ENCODE data around the gene NEK1. TPM values are rescaled to one million over a fixed set of nuclear protein-coding genes. Genes with fewer than 3 reads are reported as not detected.

The NEK1 gene
- total and polyA plus RNA-seq, 2 of the 8 experiments (the other 6 are each of a cell fraction or from before 2014, with no cell fraction given): 3.9 to 11.7 TPM

DNA sequence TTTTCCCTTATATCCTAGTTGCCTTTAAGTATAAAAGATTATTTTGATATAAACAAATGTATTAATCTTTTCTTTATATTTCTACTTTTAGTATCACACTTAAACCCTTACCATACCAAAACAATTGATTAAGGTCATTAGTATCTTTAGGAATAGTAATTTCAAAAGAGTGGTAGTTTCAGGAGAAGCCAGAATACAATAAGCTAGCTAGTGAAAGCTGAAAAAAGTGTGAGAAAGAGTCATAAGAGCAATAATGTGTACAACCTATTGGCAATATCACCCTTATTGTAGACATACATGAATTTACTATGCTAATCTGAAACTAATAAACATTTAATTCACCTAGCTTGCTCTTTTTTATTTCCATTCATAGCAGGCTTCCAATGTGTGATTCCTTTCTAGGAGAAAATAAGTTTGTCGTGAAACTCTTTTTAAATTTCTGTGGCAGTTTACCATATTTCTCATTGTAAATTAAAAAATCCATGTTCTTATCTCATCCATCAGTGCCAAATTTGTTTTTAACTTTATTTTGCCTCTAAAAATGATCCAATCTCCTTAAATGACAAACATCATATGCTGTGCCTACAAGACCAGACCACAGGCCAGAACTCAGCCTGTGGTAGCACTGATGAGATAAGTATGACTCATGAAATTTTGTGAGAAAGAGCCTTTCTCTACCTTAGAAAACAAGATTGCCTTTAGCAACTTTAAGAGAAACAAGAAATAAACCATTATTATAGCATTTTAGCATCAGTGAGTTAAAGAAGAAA is 8.1 kb downstream of the NEK1 start:
- H2BK5ac ChIP-seq (ENCODE audit: low read depth, low read length): no peak overlapping the region
- H3K27ac ChIP-seq (ENCODE audit: low read depth, low read length): no peak overlapping the region
- H3K9ac ChIP-seq (replicated peaks in 1 of 4; ENCODE audit: extremely low read depth in 1 of 4, low read depth in 3 of 4, low read length in 3 of 4): no peak overlapping the region
- H2BK15ac ChIP-seq (ENCODE audit: low read length): no peak overlapping the region
- H3K36me3 ChIP-seq (ENCODE audit: control insufficient read depth in 2 of 4, insufficient read depth in 4 of 4, low read length in 3 of 4): peaks cover 0 to 7% (median 0%) of the 10 kb centered on the region in 4 experiments; a peak in 1 of 8 replicates
- H3K79me2 ChIP-seq (ENCODE audit: control insufficient read depth in 1 of 2, insufficient read depth in 2 of 2, low read length in 2 of 2): peaks cover 0 to 12% of the 10 kb centered on the region in 2 experiments; a peak in 2 of 4 replicates
- H3K79me1 ChIP-seq (ENCODE audit: low read depth, low read length): no peaks in the 10 kb centered on the region; the same call in 1 of the 2 replicates
- no peak overlapping the region for H2AK5ac ChIP-seq (ENCODE audit: low read depth, low read length)
- no peaks in the 10 kb centered on the region for H4K20me1 ChIP-seq (replicated peaks in 1 of 2; ENCODE audit: control insufficient read depth in 1 of 2, insufficient read depth in 2 of 2, low read length in 2 of 2)
- ChIA-PET POLR2A (ENCODE audit: partially characterized antibody) (no interaction called here), CTCF (ENCODE audit: partially characterized antibody) (interaction anchor here (1.6 kb wide), 1 partner anchor 118 kb away, joined by 6 read pairs; no protein-coding TSS in a partner anchor)
- no peak overlapping the region for H3K4ac ChIP-seq (replicated peaks; ENCODE audit: insufficient read length, low read depth, low read length)
- no peak overlapping the region for H2AFZ ChIP-seq (ENCODE audit: low read length)
- H4K91ac ChIP-seq (replicated peaks; ENCODE audit: insufficient read length, low read length): no peak overlapping the region
- no peak overlapping the region for H4K5ac ChIP-seq (ENCODE audit: insufficient read length, low read depth, low read length)
- no peak overlapping the region for H3K14ac ChIP-seq (ENCODE audit: insufficient read length)
- no peak overlapping the region for H3K4me3 ChIP-seq (ENCODE audit: extremely low read depth in 1 of 4, insufficient read depth in 2 of 4, low read depth in 3 of 4, low read length in 4 of 4)
- H3K9me3 ChIP-seq (ENCODE audit: insufficient read depth in 2 of 2, low read depth in 1 of 2, low read length in 1 of 2): no peaks in the 10 kb centered on the region
- H3K4me2 ChIP-seq (ENCODE audit: insufficient read depth in 1 of 2, low read depth in 2 of 2, low read length in 2 of 2): no peak overlapping the region
- H3K27me3 ChIP-seq (replicated peaks in 1 of 4; ENCODE audit: control insufficient read depth in 3 of 4, extremely low read depth in 1 of 4, insufficient read depth in 3 of 4, low read length in 3 of 4): no peaks in the 10 kb centered on the region
- FAIRE-seq: no peak
- no peak for DNase-seq (ENCODE audit: low read depth in 1 of 2, low spot score in 2 of 2)
- no peak overlapping the region for H2BK120ac ChIP-seq (replicated peaks; ENCODE audit: low read depth, low read length)
- H2BK12ac ChIP-seq (ENCODE audit: low read depth, low read length): no peak overlapping the region
- 95% methylated on average over 1 of the region's 1 CpG; no CpG with 5 or more reads in 1 of the 2 experiments for WGBS, 2 experiments (ENCODE audit: extremely low coverage in 1 of 2, insufficient coverage in 1 of 2, insufficient read length in 1 of 2, insufficient replicate concordance in 2 of 2, low coverage in 1 of 2, low lambda C conversion rate in 2 of 2, missing lambda C conversion rate in 1 of 2)
- H3K23me2 ChIP-seq (ENCODE audit: low read depth, low read length): no peaks in the 10 kb centered on the region
- no peak overlapping the region for H3K23ac ChIP-seq (ENCODE audit: insufficient read length)
- H3K18ac ChIP-seq (ENCODE audit: extremely low read depth, low read length): no peak overlapping the region
- no peak overlapping the region for H2BK20ac ChIP-seq (ENCODE audit: low read length)
- H4K8ac ChIP-seq (ENCODE audit: extremely low read depth, insufficient read depth, low read length): no peak overlapping the region
- H3K4me1 ChIP-seq (replicated peaks in 1 of 4; ENCODE audit: control insufficient read depth in 3 of 4, insufficient read depth in 4 of 4, low read length in 3 of 4): no peaks in the 10 kb centered on the region
- H3K56ac ChIP-seq (replicated peaks; ENCODE audit: insufficient read length, low read depth, low read length): no peak overlapping the region
- TF ChIP-seq SP4 (IDR thresholded peaks at IDR 0.05; ENCODE audit: low read length) (no peak), ZNF274 (IDR thresholded peaks at IDR 0.05; ENCODE audit: borderline replicate concordance, extremely low read depth, low read length) (no peak), CTBP2 (IDR thresholded peaks at IDR 0.05; ENCODE audit: borderline replicate concordance, insufficient read depth, insufficient read length, low read length) (no peak), BACH1 (IDR thresholded peaks at IDR 0.05; ENCODE audit: low read length) (no peak), TCF12 (IDR thresholded peaks at IDR 0.05; ENCODE audit: low read depth, low read length) (no peak), CBX8 (IDR thresholded peaks at IDR 0.05; ENCODE audit: borderline replicate concordance, low read depth, low read length) (no peak), RFX5 (IDR thresholded peaks at IDR 0.05; ENCODE audit: borderline replicate concordance, low read depth, low read length) (no peak), YY1 (IDR thresholded peaks at IDR 0.05; ENCODE audit: low read depth, low read length) (no peak), FOSL1 (IDR thresholded peaks at IDR 0.05; ENCODE audit: insufficient read depth, low read depth, low read length) (no peak), KDM5A (IDR thresholded peaks at IDR 0.05; ENCODE audit: low read length) (no peak), TAF7 (optimal IDR thresholded peaks at IDR 0.05; ENCODE audit: borderline replicate concordance, low read depth, low read length) (no peak), CHD2 (IDR thresholded peaks at IDR 0.05; ENCODE audit: low read length) (no peak), SIX5 (IDR thresholded peaks at IDR 0.05; ENCODE audit: low read depth, low read length) (no peak), SP1 (IDR thresholded peaks at IDR 0.05; ENCODE audit: low read depth, low read length) (no peak)
